Tibial artery (tissue), 4 donors: Measurements from ENCODE around the gene NBEA.

ENCODE experiments used
- DNase-seq, 2 donors: peaks; one replicate each; pipeline ENCODE4 v3.0.0-alpha.2; 2019
- H3K27ac ChIP-seq, 2 donors: fragments of 200-600 bp; sonication (generic) in 1 of 2; 1 replicate in 1 of 2; 2 replicates in 1 of 2; pipeline ENCODE4 v1.5.1; 2018 to 2019; ENCODE audit warnings: mild to moderate bottlenecking in 1 of 2
- H3K27me3 ChIP-seq, 2 donors: fragments of 200-600 bp; sonication (generic) in 1 of 2; one replicate each; pipeline versions ENCODE4 v1.5.1 to v1.6.0; 2016 to 2019
- H3K36me3 ChIP-seq, 3 donors: fragments of 200-600 bp; sonication (generic) in 2 of 3; one replicate each; pipeline ENCODE4 v1.5.1; 2016 to 2019; ENCODE audit warnings: mild to moderate bottlenecking in 2 of 3
- H3K4me1 ChIP-seq, 4 donors: fragments of 200-600 bp; sonication (generic) in 2 of 4; 1 replicate in 3 of 4; 2 replicates in 1 of 4; pipeline ENCODE4 v1.5.1; 2016 to 2019
- H3K4me3 ChIP-seq, 2 donors: fragments of 200-600 bp; sonication (generic) in 1 of 2; 1 replicate in 1 of 2; 2 replicates in 1 of 2; pipeline ENCODE4 v1.5.1; 2018 to 2019; ENCODE audit warnings: mild to moderate bottlenecking in 2 of 2
- H3K9me3 ChIP-seq, 3 donors: fragments of 200-600 bp; sonication (generic) in 1 of 3; one replicate each; pipeline ENCODE4 v1.5.1; 2016 to 2019
- intact Hi-C: fragments of 100-400 bp; cut with DNase I; formaldehyde crosslinking; loops from one replicate; pipeline ENCODE4 v1.15.0; 2023; ENCODE audit warnings: low total_unique reads
- TF ChIP-seq, protein P1 (sequence below), 2 experiments: fragments of 200-600 bp in 1 of 2; fragments of 450-650 bp in 1 of 2; IDR thresholded peaks; one replicate each; pipeline ENCODE4 v1.5.1; 2017 to 2019; ENCODE audit warnings: antibody characterized with exemption in 2 of 2, mild to moderate bottlenecking in 1 of 2, moderate library complexity in 1 of 2

Gene NBEA

DNA sequence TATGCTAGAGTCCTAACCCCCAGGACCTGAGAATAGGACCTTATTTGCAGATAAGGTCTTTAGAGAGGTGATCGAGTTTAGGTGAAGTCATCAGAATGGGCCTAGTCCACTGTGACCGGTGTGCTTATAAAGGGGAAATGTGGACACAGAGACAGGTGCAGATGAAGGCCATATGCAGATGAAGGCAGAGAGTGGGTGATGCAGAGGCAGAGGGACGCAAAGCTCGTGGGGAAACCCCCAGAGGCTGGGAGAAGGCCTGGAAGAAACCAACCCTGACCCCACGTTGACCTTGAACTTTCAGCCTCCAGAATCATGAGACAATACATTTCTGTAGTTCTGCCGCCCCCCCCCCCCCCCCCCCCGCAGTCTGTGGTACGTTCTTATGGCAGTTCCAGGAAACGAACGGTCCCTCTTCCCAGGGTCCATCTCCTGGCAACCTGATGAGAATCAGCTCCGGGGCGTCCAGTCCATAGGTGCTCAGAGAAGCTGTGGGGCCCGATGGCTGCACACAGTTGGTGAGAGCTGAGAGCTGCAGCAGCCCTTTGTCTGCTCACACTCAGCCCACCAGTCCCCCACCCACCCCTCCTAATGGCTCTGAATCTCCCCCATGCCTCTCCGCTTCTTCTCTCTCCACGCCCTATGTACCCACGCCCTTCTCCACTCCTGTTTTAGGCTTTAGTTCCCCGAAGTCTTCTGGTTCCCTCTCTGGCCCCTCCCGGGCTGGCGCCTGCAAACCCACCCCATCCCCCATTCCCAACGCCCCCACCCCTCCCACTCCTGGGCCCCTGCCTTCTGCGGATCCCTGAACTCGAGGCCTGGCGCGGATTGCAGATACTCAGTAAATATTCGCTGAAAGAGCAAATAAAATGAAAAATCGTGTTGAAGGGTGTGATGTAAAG, 752.7 kb downstream of the NBEA start:
- Histone ChIP-seq H3K9me3 (no peaks in the 10 kb centered on the region), H3K27ac (no peak overlapping the region), H3K27me3 (no peaks in the 10 kb centered on the region), H3K4me1 (peaks cover 0 to 4% (median 0%) of the 10 kb centered on the region in 4 donors), H3K4me3 (no peak overlapping the region), H3K36me3 (no peaks in the 10 kb centered on the region)
- intact Hi-C loops, result no loop called here
- peak in 1 of 2 donors; percentile 14 for DNase-seq
- TF ChIP-seq, protein P1, sequence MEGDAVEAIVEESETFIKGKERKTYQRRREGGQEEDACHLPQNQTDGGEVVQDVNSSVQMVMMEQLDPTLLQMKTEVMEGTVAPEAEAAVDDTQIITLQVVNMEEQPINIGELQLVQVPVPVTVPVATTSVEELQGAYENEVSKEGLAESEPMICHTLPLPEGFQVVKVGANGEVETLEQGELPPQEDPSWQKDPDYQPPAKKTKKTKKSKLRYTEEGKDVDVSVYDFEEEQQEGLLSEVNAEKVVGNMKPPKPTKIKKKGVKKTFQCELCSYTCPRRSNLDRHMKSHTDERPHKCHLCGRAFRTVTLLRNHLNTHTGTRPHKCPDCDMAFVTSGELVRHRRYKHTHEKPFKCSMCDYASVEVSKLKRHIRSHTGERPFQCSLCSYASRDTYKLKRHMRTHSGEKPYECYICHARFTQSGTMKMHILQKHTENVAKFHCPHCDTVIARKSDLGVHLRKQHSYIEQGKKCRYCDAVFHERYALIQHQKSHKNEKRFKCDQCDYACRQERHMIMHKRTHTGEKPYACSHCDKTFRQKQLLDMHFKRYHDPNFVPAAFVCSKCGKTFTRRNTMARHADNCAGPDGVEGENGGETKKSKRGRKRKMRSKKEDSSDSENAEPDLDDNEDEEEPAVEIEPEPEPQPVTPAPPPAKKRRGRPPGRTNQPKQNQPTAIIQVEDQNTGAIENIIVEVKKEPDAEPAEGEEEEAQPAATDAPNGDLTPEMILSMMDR (IDR thresholded peaks at IDR 0.05), result no peak

DNA sequence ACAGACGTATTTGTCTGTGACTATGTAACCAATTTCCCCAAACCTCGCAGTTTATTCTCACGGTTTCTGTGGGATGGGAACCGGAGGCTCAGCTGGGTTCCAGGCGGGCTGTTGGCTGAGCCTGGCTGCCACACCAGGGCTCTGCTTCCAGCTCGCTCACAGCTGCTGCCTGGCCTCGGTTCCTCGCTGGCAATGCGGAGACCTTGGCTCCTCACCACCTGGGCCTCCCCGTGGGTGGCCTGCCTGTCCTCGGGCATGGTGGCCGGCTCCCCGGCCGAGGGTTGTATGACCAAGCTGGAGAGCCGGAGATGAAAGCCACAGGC, 753.3 kb downstream of the NBEA start:
- Histone ChIP-seq H3K4me3 (no peak overlapping the region), H3K27me3 (no peaks in the 10 kb centered on the region), H3K36me3 (no peaks in the 10 kb centered on the region), H3K27ac (no peak overlapping the region), H3K4me1 (peaks cover 0 to 9% (median 0%) of the 10 kb centered on the region in 4 donors), H3K9me3 (no peaks in the 10 kb centered on the region)
- TF ChIP-seq, protein P1 (IDR thresholded peaks at IDR 0.05), result no peak
- DNase-seq, result peak in 1 of 2 donors; percentile 10
- intact Hi-C loops, result no loop called here

DNA sequence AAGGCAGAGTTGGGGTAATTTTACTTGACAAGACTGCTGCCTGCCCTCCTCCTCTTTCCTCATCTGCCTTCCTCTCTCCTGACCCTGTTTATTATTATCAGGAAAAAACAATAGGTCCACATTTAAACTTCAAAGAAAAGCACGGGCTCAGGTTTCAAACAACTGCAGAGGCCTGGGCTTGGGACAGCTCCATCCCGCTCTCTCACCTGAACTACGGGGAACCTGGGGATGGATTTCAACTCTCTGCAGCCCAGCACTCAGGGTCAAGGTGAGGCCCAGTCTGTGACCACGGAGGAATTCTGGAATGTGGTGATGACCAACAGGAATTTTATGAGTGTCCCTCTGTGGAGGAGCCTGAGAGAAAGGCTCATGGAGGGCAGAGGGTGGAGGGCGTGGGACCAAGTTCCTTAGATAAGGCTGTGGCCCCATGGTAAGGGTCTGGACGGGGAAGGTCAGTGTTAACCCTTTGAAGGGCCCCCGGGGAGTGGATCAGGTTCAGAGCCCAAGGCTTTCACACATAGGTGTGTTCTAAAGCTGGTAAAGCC, 755.2 kb downstream of the NBEA start:
- no peak overlapping the region for H3K4me3 ChIP-seq
- no peaks in the 10 kb centered on the region for H3K9me3 ChIP-seq
- TF ChIP-seq, protein P1 (IDR thresholded peaks at IDR 0.05), result no peak
- H3K27me3 ChIP-seq, result peaks cover 0 to 2% of the 10 kb centered on the region in 2 donors
- no peak for DNase-seq
- peaks cover 0 to 9% (median 0%) of the 10 kb centered on the region in 4 donors for H3K4me1 ChIP-seq
- H3K36me3 ChIP-seq, result no peaks in the 10 kb centered on the region
- no peak overlapping the region for H3K27ac ChIP-seq
- intact Hi-C loops, result no loop called here

DNA sequence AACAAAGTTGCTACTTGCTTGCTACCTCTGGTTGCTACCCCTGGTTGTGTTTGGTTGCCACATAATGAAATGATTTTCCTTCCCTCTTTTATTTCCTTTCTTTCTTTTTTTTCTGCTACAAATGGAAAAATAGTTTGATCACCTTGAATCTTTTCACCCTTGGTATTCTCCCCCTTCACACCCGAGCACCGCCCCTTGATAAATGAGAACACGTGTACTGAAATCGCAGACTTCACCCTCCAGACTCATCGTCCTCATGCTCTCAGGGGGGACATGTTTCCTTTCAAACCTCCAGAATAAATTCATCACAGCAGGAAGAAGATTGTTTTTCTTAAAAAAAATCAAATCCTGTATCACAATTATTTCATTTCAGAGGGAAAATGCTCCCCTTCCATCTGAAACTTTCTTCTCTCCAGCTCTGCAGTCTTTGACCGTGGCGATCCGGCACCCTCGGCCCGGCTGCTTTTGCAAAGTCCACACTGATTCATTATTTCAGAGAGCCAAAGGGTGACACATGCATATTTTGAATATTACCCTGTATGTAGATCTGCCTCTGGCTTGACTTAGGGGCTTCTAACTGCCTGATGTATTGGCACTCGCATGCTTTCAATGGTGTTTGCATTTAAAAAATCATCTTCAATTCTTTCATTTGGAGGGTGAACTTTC, 757.0 kb downstream of the NBEA start:
- TF ChIP-seq, protein P1 (IDR thresholded peaks at IDR 0.05), result no peak
- H3K27me3 ChIP-seq, result peaks cover 0 to 2% of the 10 kb centered on the region in 2 donors
- peak overlapping the region in 1 of 2 donors; percentile 9 for H3K4me3 ChIP-seq
- H3K9me3 ChIP-seq, result no peaks in the 10 kb centered on the region
- no peaks in the 10 kb centered on the region for H3K36me3 ChIP-seq
- DNase-seq, result no peak
- H3K27ac ChIP-seq, result no peak overlapping the region
- H3K4me1 ChIP-seq, result peaks cover 0 to 9% (median 0%) of the 10 kb centered on the region in 4 donors
- intact Hi-C loops, result no loop called here

DNA sequence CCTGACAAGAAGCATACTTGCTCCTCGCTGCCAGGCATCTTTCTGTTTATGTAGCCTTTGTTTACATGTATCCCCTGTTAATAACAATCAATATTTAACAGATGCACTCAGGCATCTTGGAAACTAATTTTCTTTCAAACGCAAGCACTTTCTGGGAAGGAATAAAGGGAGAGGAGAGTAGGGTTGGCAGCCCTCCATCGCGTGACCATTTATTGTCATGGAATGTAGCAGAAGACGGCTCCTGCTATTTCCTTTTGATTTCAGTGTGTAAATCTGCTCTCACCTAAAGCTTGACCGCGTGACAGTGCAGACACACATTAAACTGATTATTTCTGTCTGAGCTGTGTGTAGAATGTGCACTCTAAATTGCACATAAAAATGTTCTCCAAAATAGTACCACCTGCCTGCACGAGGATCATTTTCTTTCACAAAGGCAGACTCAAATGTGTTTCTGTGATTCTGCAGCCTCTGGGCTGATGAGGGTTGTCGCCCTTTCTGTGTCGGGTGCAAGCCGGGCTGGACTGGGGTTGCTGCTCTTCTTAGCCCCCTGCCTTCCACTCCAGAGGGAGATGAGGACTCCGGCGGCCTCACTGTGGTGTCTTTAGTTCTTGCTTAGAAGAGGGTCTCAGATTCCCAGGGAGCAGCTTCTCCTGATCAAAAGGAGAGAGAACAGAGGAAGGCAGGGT, 757.9 kb downstream of the NBEA start:
- Histone ChIP-seq H3K36me3 (no peaks in the 10 kb centered on the region), H3K27me3 (peaks cover 0 to 2% of the 10 kb centered on the region in 2 donors), H3K4me1 (peaks cover 0 to 9% (median 0%) of the 10 kb centered on the region in 4 donors), H3K27ac (no peak overlapping the region), H3K9me3 (no peaks in the 10 kb centered on the region), H3K4me3 (peak overlapping the region in 1 of 2 donors; percentile 18)
- DNase-seq, result peak in 1 of 2 donors; percentile 50
- intact Hi-C loops, result no loop called here
- TF ChIP-seq, protein P1 (IDR thresholded peaks at IDR 0.05), result no peak
